Measurements from ENCODE around the gene SLC5A3. TPM values are rescaled to one million over a fixed set of nuclear protein-coding genes. Genes with fewer than 3 reads are reported as not detected.

SLC5A3 gene
- total and polyA plus RNA-seq, 7 donors, result 0.60 to 41.8 (median 20.6) TPM

DNA sequence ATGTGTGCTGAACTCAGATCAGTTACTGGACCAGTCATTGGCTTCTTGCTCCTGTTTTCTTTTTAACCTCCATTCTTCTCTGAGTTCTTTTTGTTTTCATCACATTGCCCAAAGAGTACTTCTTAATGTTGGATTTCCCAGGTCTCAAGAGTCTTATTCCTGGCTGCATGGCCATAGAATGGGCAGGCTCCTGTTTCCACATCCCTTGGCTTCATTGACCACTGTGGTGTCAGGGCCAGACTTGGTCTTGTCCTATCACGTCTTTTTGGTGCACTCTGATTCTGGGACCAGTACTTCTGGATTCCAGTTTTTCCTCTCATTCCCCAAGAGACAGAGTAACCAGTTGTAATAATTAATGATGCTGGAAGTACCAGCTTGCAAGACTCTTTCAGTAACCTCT, 41.8 kb downstream of the SLC5A3 start:
- Histone ChIP-seq H3K4me3 (no peak overlapping the region), H3K36me3 (no peaks in the 10 kb centered on the region), H3K27ac (no peak overlapping the region), H3K4me1 (peaks cover 0 to 24% (median 12%) of the 10 kb centered on the region in 4 donors), H3K27me3 (no peaks in the 10 kb centered on the region), H3K9me3 (no peaks in the 10 kb centered on the region)
- intact Hi-C loops (cut with DNase I), result no loop called here
- 89 to 98% methylated on average over 1 of the region's 1 CpG for WGBS, 2 donors
- no peak for TF ChIP-seq EP300 (IDR thresholded peaks at IDR 0.05)
- no peak for TF ChIP-seq POLR2AphosphoS5 (IDR thresholded peaks at IDR 0.05)
- TF ChIP-seq, protein P1, sequence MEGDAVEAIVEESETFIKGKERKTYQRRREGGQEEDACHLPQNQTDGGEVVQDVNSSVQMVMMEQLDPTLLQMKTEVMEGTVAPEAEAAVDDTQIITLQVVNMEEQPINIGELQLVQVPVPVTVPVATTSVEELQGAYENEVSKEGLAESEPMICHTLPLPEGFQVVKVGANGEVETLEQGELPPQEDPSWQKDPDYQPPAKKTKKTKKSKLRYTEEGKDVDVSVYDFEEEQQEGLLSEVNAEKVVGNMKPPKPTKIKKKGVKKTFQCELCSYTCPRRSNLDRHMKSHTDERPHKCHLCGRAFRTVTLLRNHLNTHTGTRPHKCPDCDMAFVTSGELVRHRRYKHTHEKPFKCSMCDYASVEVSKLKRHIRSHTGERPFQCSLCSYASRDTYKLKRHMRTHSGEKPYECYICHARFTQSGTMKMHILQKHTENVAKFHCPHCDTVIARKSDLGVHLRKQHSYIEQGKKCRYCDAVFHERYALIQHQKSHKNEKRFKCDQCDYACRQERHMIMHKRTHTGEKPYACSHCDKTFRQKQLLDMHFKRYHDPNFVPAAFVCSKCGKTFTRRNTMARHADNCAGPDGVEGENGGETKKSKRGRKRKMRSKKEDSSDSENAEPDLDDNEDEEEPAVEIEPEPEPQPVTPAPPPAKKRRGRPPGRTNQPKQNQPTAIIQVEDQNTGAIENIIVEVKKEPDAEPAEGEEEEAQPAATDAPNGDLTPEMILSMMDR (IDR thresholded peaks at IDR 0.05), result no peak
- no peak for TF ChIP-seq POLR2A (IDR thresholded peaks at IDR 0.05)
- DNase-seq, result no peak

DNA sequence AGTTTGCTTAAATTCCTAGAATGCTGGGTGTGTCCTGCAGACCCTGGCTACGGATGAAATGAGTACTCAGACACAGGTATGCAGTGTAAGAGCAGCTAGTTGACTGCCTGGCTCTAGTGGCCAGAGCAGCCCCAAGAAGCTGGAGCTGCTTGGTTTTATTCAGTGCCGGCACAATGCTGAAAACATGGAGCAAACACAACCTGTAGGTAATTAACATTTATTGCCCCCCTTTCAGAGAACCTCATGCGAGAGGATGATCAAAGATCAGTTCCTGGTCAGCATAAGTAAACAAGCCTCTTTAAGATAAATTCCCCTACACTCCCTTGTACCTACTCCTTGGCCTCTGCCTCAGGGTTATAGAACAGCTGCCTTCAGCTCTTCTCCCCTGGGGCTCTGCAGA, 43.2 kb downstream of the SLC5A3 start:
- intact Hi-C loops (cut with DNase I), result no loop called here
- no peak for DNase-seq
- TF ChIP-seq POLR2AphosphoS5 (IDR thresholded peaks at IDR 0.05) (no peak), POLR2A (IDR thresholded peaks at IDR 0.05) (no peak), EP300 (IDR thresholded peaks at IDR 0.05) (no peak)
- TF ChIP-seq, protein P1 (IDR thresholded peaks at IDR 0.05), result no peak
- H3K27ac ChIP-seq, result no peak overlapping the region
- no peaks in the 10 kb centered on the region for H3K27me3 ChIP-seq
- no peak overlapping the region for H3K4me3 ChIP-seq
- 19 to 71% methylated on average over 3 of the region's 3 CpGs for WGBS, 2 donors
- H3K36me3 ChIP-seq, result no peaks in the 10 kb centered on the region
- H3K9me3 ChIP-seq, result no peaks in the 10 kb centered on the region
- peaks cover 0 to 19% (median 16%) of the 10 kb centered on the region in 4 donors for H3K4me1 ChIP-seq

DNA sequence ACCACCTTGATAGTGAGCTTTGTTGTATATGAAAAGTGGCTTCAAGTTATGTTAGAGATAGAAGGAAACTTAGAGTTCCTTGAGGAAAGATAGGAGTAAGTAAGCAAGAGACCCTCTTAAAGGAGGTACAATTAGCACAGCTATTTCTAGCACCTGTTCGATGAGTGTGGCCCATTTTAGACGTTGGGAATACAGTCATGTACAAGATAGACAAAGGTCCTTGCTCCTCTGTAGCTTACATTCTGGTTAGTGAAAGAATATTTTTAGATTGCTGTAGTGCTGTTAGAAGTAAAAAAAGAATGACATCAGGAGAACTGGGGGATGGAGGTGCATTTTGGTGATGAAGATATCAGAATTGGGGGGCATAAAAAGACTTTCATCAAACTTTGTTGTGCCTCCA, 47.5 kb downstream of the SLC5A3 start:
- Histone ChIP-seq H3K4me1 (peaks cover 0 to 36% (median 32%) of the 10 kb centered on the region in 4 donors), H3K4me3 (no peak overlapping the region), H3K27ac (no peak overlapping the region), H3K36me3 (peaks cover 0 to 10% (median 0%) of the 10 kb centered on the region in 4 donors), H3K27me3 (no peaks in the 10 kb centered on the region), H3K9me3 (no peaks in the 10 kb centered on the region)
- 96% methylated on average over 2 of the region's 2 CpGs for WGBS, 2 donors
- TF ChIP-seq POLR2A (IDR thresholded peaks at IDR 0.05) (no peak), EP300 (IDR thresholded peaks at IDR 0.05) (no peak), POLR2AphosphoS5 (IDR thresholded peaks at IDR 0.05) (no peak)
- TF ChIP-seq, protein P1 (IDR thresholded peaks at IDR 0.05), result no peak
- intact Hi-C loops (cut with DNase I), result no loop called here
- no peak for DNase-seq

DNA sequence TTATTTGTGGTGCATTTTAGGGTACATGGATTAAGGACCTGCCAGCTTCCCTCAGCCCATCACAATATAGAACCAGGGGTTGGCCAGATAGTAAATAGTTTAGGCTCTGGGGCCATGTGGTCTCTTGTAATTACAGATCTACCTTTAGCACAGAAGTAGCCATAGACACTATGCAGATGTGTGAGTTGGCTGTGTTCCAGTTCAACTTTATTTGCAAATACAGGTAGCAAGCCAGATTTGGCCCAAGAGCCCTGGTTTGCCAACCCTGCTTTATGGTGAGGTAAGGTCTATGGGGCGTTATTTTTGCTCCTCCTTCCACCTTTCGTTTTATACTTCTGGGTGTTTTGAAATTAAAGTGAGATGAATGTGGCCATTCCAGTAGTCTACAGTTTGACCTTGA, 48.7 kb downstream of the SLC5A3 start:
- Histone ChIP-seq H3K4me1 (peaks cover 0 to 48% (median 44%) of the 10 kb centered on the region in 4 donors), H3K4me3 (no peak overlapping the region), H3K27me3 (no peaks in the 10 kb centered on the region), H3K27ac (peak overlapping the region in 1 of 4 donors; percentile 0), H3K9me3 (no peaks in the 10 kb centered on the region), H3K36me3 (peaks cover 0 to 14% (median 0%) of the 10 kb centered on the region in 4 donors)
- TF ChIP-seq, protein P1 (IDR thresholded peaks at IDR 0.05), result no peak
- TF ChIP-seq EP300 (IDR thresholded peaks at IDR 0.05) (no peak), POLR2A (IDR thresholded peaks at IDR 0.05) (no peak), POLR2AphosphoS5 (IDR thresholded peaks at IDR 0.05) (no peak)
- WGBS, 2 donors, result 21 to 71% methylated on average over 2 of the region's 2 CpGs
- intact Hi-C loops (cut with DNase I), result no loop called here
- DNase-seq, result no peak

Other genes starting within 250 kb of the SLC5A3 start
- 100 to 1,000 TPM; 277 to 468 (median 356) TPM for gene ATP5PO, start 157.8 kb upstream of the SLC5A3 start, total RNA-seq
- 100 to 1,000 TPM; 378 to 742 (median 633) TPM for gene ATP5PO, start 157.8 kb upstream of the SLC5A3 start, polyA plus RNA-seq
- gene MRPS6, start within 50 bp of the SLC5A3 start, total RNA-seq, result 10 to 100 TPM; 41.0 to 95.8 (median 70.7) TPM
- gene MRPS6, start within 50 bp of the SLC5A3 start, polyA plus RNA-seq, result 100 to 1,000 TPM in 1 of 3 donors, 10 to 100 TPM in 2; 60.0 to 118 (median 88.3) TPM